ENCODE data around the gene ADAM22.

DNA sequence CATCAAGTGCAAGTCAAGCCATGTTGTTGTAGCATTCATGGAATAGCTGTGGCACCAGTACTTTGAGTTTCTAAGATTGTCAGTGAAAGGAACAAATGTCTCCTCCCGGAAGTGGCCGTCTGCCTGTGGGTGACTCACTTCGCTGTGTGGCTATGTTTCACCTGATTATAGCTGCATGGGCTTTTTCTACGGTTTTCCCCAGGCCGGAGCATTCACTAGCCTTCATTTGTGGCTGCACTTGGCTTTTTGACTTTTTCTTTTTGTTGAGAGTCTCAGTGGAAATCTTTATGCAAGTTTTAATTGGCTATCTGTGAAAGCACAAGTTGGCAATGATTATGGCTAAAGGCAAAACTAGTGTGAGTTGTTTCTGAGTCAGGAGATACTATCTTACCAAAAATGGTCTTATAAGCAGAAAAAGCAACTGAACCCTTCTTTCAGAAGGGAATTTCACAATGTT lies 250.8 kb downstream of the ADAM22 start:
- TF ChIP-seq, protein P1, sequence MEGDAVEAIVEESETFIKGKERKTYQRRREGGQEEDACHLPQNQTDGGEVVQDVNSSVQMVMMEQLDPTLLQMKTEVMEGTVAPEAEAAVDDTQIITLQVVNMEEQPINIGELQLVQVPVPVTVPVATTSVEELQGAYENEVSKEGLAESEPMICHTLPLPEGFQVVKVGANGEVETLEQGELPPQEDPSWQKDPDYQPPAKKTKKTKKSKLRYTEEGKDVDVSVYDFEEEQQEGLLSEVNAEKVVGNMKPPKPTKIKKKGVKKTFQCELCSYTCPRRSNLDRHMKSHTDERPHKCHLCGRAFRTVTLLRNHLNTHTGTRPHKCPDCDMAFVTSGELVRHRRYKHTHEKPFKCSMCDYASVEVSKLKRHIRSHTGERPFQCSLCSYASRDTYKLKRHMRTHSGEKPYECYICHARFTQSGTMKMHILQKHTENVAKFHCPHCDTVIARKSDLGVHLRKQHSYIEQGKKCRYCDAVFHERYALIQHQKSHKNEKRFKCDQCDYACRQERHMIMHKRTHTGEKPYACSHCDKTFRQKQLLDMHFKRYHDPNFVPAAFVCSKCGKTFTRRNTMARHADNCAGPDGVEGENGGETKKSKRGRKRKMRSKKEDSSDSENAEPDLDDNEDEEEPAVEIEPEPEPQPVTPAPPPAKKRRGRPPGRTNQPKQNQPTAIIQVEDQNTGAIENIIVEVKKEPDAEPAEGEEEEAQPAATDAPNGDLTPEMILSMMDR (conservative IDR thresholded peaks at IDR 0.05; ENCODE audit: low read depth, low read length) = no peak
- no peak for TF ChIP-seq EZH2 (IDR thresholded peaks at IDR 0.05; ENCODE audit: borderline replicate concordance, low read depth, low read length, poor library complexity, severe bottlenecking)

Measured in A673 (cell line).